ENCODE data around the gene ARHGEF4. TPM values are rescaled to one million over a fixed set of nuclear protein-coding genes. Genes with fewer than 3 reads are reported as not detected.

Gene ARHGEF4
- total and polyA plus RNA-seq, 10 of the 15 experiments (the other 5 are each of a cell fraction or from before 2014, with no cell fraction given), result 0.02 to 0.24 (median 0.16) TPM; not detected in 6

GRCh38 chr2:130877258-130877657, 40.5 kb downstream of the ARHGEF4 start (continued):
- TF ChIP-seq, protein P1, sequence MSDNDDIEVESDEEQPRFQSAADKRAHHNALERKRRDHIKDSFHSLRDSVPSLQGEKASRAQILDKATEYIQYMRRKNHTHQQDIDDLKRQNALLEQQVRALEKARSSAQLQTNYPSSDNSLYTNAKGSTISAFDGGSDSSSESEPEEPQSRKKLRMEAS (IDR thresholded peaks at IDR 0.05; ENCODE audit: low read depth, low read length), result no peak
- no peak for TF ChIP-seq CHD1 (IDR thresholded peaks at IDR 0.05; ENCODE audit: low read depth, low read length)
- TF ChIP-seq RUNX3 (IDR thresholded peaks at IDR 0.05; ENCODE audit: low read length), result no peak
- TF ChIP-seq IKZF2 (IDR thresholded peaks at IDR 0.05), result no peak
- TF ChIP-seq POU2F2 (IDR thresholded peaks at IDR 0.05; ENCODE audit: borderline replicate concordance, low read depth, low read length), result no peak
- no peak for TF ChIP-seq ASH2L (IDR thresholded peaks at IDR 0.05; ENCODE audit: borderline replicate concordance, low read depth)
- no peak for TF ChIP-seq IRF5 (IDR thresholded peaks at IDR 0.05; ENCODE audit: borderline replicate concordance)

GRCh38 chr2:130878316-130878715, 41.6 kb downstream of the ARHGEF4 start:
- ChIA-PET SMC1A (ENCODE audit: uncharacterized antibody, unreplicated experiment) (no interaction called here), RAD21 (ENCODE audit: unreplicated experiment) (interaction anchor here (0.8 kb wide), 1 partner anchor 81 kb away, joined by 3 read pairs; no protein-coding TSS in a partner anchor), POLR2A (no interaction called here), CTCF (interaction anchor here (11.5 kb wide), 1 partner anchor 79 kb away, joined by 265 read pairs; no protein-coding TSS in a partner anchor)
- H3K9ac ChIP-seq (ENCODE audit: control insufficient read depth, insufficient read depth, low read length), result no peak overlapping the region
- no peaks in the 10 kb centered on the region for H3K36me3 ChIP-seq (ENCODE audit: control insufficient read depth in 2 of 2, insufficient read depth in 2 of 2, low read length in 1 of 2)
- no peak for DNase-seq (ENCODE audit: low read depth, low spot score)
- intact Hi-C loops (cut with micrococcal nuclease; ENCODE audit: unreplicated experiment) (no loop called here), in situ Hi-C loops (cut with MboI) (no loop called here)
- no peak overlapping the region for H2AFZ ChIP-seq (ENCODE audit: control insufficient read depth, low read depth, low read length)
- H3K4me2 ChIP-seq (ENCODE audit: control insufficient read depth, insufficient read depth), result no peak overlapping the region
- H4K20me1 ChIP-seq (ENCODE audit: control insufficient read depth, insufficient read depth), result no peaks in the 10 kb centered on the region
- no peak for TF ChIP-seq IKZF2 (IDR thresholded peaks at IDR 0.05)
- TF ChIP-seq STAT3 (IDR thresholded peaks at IDR 0.05; ENCODE audit: low read depth, low read length), result no peak
- TF ChIP-seq SIX5 (IDR thresholded peaks at IDR 0.05; ENCODE audit: low read depth, low read length, severe bottlenecking), result no peak
- no peak for TF ChIP-seq ZNF384 (IDR thresholded peaks at IDR 0.05; ENCODE audit: borderline replicate concordance, low read depth, low read length)
- TF ChIP-seq HDAC6 (IDR thresholded peaks at IDR 0.05; ENCODE audit: unreplicated experiment), result no peak
- no peak for TF ChIP-seq SMAD1 (IDR thresholded peaks at IDR 0.05; ENCODE audit: low read depth, partially characterized antibody)
- no peak for TF ChIP-seq ZNF24 (IDR thresholded peaks at IDR 0.05)
- no peak for TF ChIP-seq POLR2AphosphoS5 (IDR thresholded peaks at IDR 0.05; ENCODE audit: low read length)
- 14% methylated on average over 3 of the region's 3 CpGs for WGBS (ENCODE audit: insufficient coverage, insufficient replicate concordance, low lambda C conversion rate, missing lambda C conversion rate)
- H3K4me1 ChIP-seq (ENCODE audit: control insufficient read depth, insufficient read depth, low read length), result no peaks in the 10 kb centered on the region
- H3K4me3 ChIP-seq, result no peak overlapping the region
- FAIRE-seq, result no peak
- ATAC-seq, result no peak
- no peaks in the 10 kb centered on the region; a peak in 1 of 4 replicates for H3K27me3 ChIP-seq (replicated peaks in 1 of 2; ENCODE audit: control insufficient read depth in 2 of 2, insufficient read depth in 2 of 2, low read length in 1 of 2)
- no peaks in the 10 kb centered on the region for H3K9me3 ChIP-seq (replicated peaks; ENCODE audit: control insufficient read depth, insufficient read depth, low read length)
- H3K79me2 ChIP-seq (ENCODE audit: control insufficient read depth, insufficient read depth, low read length), result no peaks in the 10 kb centered on the region
- BruUV-seq (replicated peaks), result no TSS peak
- no peak overlapping the region for H3K27ac ChIP-seq (ENCODE audit: control insufficient read depth, insufficient read depth)
